Spleen (tissue), 7 donors: Measurements from ENCODE around the gene INPP5D.

Experiments used
- CTCF ChIP-seq, 11 experiments: fragments of 200-600 bp in 7 of 11; fragments of 450-650 bp in 4 of 11; sonication (generic) in 4 of 11; IDR thresholded peaks in 8 of 11; conservative IDR thresholded peaks in 3 of 11; 1 replicate in 7 of 11; 2 replicates in 4 of 11; pipeline versions ENCODE4 v1.4.0 to v1.8.0; 2016 to 2021; ENCODE audit warnings: antibody characterized with exemption in 11 of 11, inconsistent platforms in 4 of 11, mild to moderate bottlenecking in 1 of 11
- POLR2A ChIP-seq, 3 donors: fragments of 450-650 bp; IDR thresholded peaks; one replicate each; pipeline ENCODE4 v1.5.1; 2017; ENCODE audit warnings: antibody characterized with exemption in 3 of 3, mild to moderate bottlenecking in 1 of 3
- POLR2AphosphoS5 ChIP-seq, 3 donors: sonication (generic); formaldehyde crosslinking; IDR thresholded peaks; one replicate each; pipeline ENCODE4 v1.5.1; 2017; ENCODE audit warnings: antibody characterized with exemption in 3 of 3
- donor health status: DM: no; HTN: no; CAD: no; lungs with moderate emphysema.
- donor health status: DM: no; HTN: no; CAD: no.
- donor health status: DM: no; HTN: no; CAD: no.

- TF ChIP-seq CTCF (IDR thresholded peaks at IDR 0.05 in 8 of 11, conservative IDR thresholded peaks at IDR 0.05 in 3 of 11) (no peak), POLR2AphosphoS5 (IDR thresholded peaks at IDR 0.05) (no peak), POLR2A (IDR thresholded peaks at IDR 0.05) (no peak)
Measured at GRCh38 chr2:233032551-233033320, 27.4 kb upstream of the INPP5D start, which contains the start of gene NEU2.
